K562 (cell line): ENCODE measurements around the gene ZFAND3. TPM values are rescaled to one million over a fixed set of nuclear protein-coding genes. Genes with fewer than 3 reads are reported as not detected.

Source experiments
- ATAC-seq: fragments of 200-7000 bp; cut with Tn5 transposase; 3 replicates; pipeline ENCODE4 v1.9.1; 2020; ENCODE audit warnings: moderate library complexity
- BruUV-seq: library from RNA; stranded (reverse); fragments of 400-500 nt; replicated peaks from 2 replicates; lab custom pipeline; 2021; lab: Mats Ljungman, UMichigan
- CTCF ChIA-PET: fragments of 300-600 bp; formaldehyde crosslinking; extraction: SDS; loops from one replicate; lab custom pipeline; 2021; ENCODE audit warnings: low intra/inter-chr PET ratio; lab: Yijun Ruan, JAX
- POLR2A ChIA-PET: fragments of 300-600, 350-650 bp; sonication (Branson Sonifier 250); formaldehyde crosslinking; extraction: SDS; loops from one replicate; lab custom pipeline; 2021; ENCODE audit warnings: antibody characterized with exemption, inconsistent platforms; lab: Yijun Ruan, JAX
- DNase-seq, 4 experiments: peaks; one replicate each; pipeline versions ENCODE4 v3.0.0 to v3.0.0-alpha.2; 2011 to 2018; ENCODE audit warnings: low spot score in 3 of 4, mixed read lengths in 3 of 4; ENCODE audit errors: extremely low read depth in 1 of 4
- FAIRE-seq: peaks from 2 replicates; lab custom pipeline; 2011; peaks lifted over from hg19 to GRCh38; lab: Jason Lieb, UNC
- H2AFZ ChIP-seq: 2 replicates; pipeline ENCODE4 v1.6.0; 2011; ENCODE audit warnings: low read depth, low read length, control low read depth, inconsistent platforms
- H3K27ac ChIP-seq: fragments of 200-600 bp; 3 replicates; pipeline ENCODE4 v1.8.0; 2011; ENCODE audit warnings: low read depth, mild to moderate bottlenecking, control low read depth, inconsistent platforms, low read length, moderate library complexity, mixed read lengths; ENCODE audit errors: extremely low read depth
- H3K27me3 ChIP-seq, 2 experiments: fragments of 300-600 bp in 1 of 2; 2 replicates in 1 of 2; 3 replicates in 1 of 2; pipeline versions ENCODE4 v1.6.0 to v1.8.0; 2011; ENCODE audit warnings: inconsistent platforms in 2 of 2, low read length in 2 of 2, mild to moderate bottlenecking in 1 of 2, mixed read lengths in 1 of 2, moderate library complexity in 1 of 2; ENCODE audit not compliant: control insufficient read depth in 2 of 2, insufficient read depth in 2 of 2
- H3K36me3 ChIP-seq: fragments of 300-600 bp; 3 replicates; pipeline ENCODE4 v1.8.0; 2011; ENCODE audit warnings: mild to moderate bottlenecking, low read length, inconsistent platforms; ENCODE audit not compliant: control insufficient read depth, insufficient read depth
- H3K4me1 ChIP-seq, 2 experiments: fragments of 200-600 bp in 1 of 2; replicated peaks in 1 of 2; 2 replicates in 1 of 2; 3 replicates in 1 of 2; pipeline versions ENCODE4 v1.5.1 to v1.8.0; 2011; ENCODE audit warnings: inconsistent platforms in 2 of 2, low read length in 2 of 2, mild to moderate bottlenecking in 1 of 2, mixed read lengths in 1 of 2, moderate library complexity in 1 of 2; ENCODE audit not compliant: control insufficient read depth in 2 of 2, insufficient read depth in 2 of 2
- H3K4me2 ChIP-seq: 2 replicates; pipeline ENCODE4 v1.6.1; 2011; ENCODE audit warnings: low read length, control low read depth, inconsistent platforms, mixed read lengths; ENCODE audit not compliant: insufficient read depth
- H3K4me3 ChIP-seq: fragments of 200-600 bp; sonication (generic), shearing (Covaris generic); 2 replicates; pipeline ENCODE4 v1.5.1; 2016; ENCODE audit warnings: control low read depth, inconsistent platforms
- H3K79me2 ChIP-seq: fragments of 200-600 bp; 3 replicates; pipeline ENCODE4 v1.8.0; 2011; ENCODE audit warnings: low read length, inconsistent platforms; ENCODE audit not compliant: control insufficient read depth, insufficient read depth
- H3K9ac ChIP-seq, 2 experiments: 2 replicates each; pipeline versions ENCODE4 v1.6.0 to v1.6.1; 2011; ENCODE audit warnings: low read depth in 2 of 2, low read length in 2 of 2, control low read depth in 1 of 2, inconsistent platforms in 1 of 2, mild to moderate bottlenecking in 1 of 2, mixed read lengths in 1 of 2; ENCODE audit not compliant: insufficient read depth in 1 of 2
- H3K9me1 ChIP-seq: one replicate; pipeline ENCODE4 v1.6.0; 2011; ENCODE audit warnings: inconsistent platforms, mild to moderate bottlenecking, low read length, moderate library complexity; ENCODE audit not compliant: control insufficient read depth, insufficient read depth
- H3K9me3 ChIP-seq: replicated peaks from 2 replicates; pipeline ENCODE4 v1.5.1; 2011; ENCODE audit warnings: low read depth, low read length, inconsistent platforms; ENCODE audit not compliant: control insufficient read depth, insufficient read depth
- H4K20me1 ChIP-seq: replicated peaks from 2 replicates; pipeline ENCODE4 v1.6.1; 2011; ENCODE audit warnings: low read length, inconsistent platforms, mixed read lengths; ENCODE audit not compliant: control insufficient read depth, insufficient read depth
- CREB1 ChIP-seq, 2 experiments: sonication (generic) in 1 of 2; formaldehyde crosslinking in 1 of 2; IDR thresholded peaks; 2 replicates each; pipeline versions ENCODE4 v1.6.1 to v1.8.0; 2012 to 2022; ENCODE audit warnings: inconsistent platforms in 1 of 2, mild to moderate bottlenecking in 1 of 2, missing genetic modification reagents in 1 of 2, moderate library complexity in 1 of 2
- GTF2E2 ChIP-seq: fragments of 200-800 bp; sonication (Bioruptor generic); IDR thresholded peaks from 2 replicates; pipeline ENCODE4 v1.6.1; 2016; ENCODE audit warnings: missing genetic modification characterization, missing compliant biosample characterization
- HDGF ChIP-seq: fragments of 450-650 bp; IDR thresholded peaks from 2 replicates; pipeline ENCODE4 v1.6.1; 2016
- HOXB6 ChIP-seq: fragments of 250-450 bp; sonication (Bioruptor Pico); IDR thresholded peaks from 2 replicates; pipeline ENCODE4 v1.5.1; 2022; ENCODE audit warnings: mild to moderate bottlenecking, borderline replicate concordance
- MAFK ChIP-seq: IDR thresholded peaks from 2 replicates; pipeline ENCODE4 v1.6.1; 2011; ENCODE audit warnings: low read length, improper control_type of control experiment
- NR1H2 ChIP-seq: sonication (generic); formaldehyde crosslinking; IDR thresholded peaks from 2 replicates; pipeline ENCODE4 v1.4.0; 2020; ENCODE audit warnings: mild to moderate bottlenecking, missing genetic modification reagents
- NR2C1 ChIP-seq, 2 experiments: fragments of 450-650 bp; IDR thresholded peaks; 2 replicates each; pipeline ENCODE4 v1.6.1; 2017; ENCODE audit warnings: mild to moderate bottlenecking in 2 of 2, antibody characterized with exemption in 1 of 2, inconsistent platforms in 1 of 2, missing compliant biosample characterization in 1 of 2, missing genetic modification characterization in 1 of 2
- NR3C1 ChIP-seq: sonication (generic); formaldehyde crosslinking; IDR thresholded peaks from 2 replicates; pipeline ENCODE4 v1.8.1; 2022; ENCODE audit warnings: missing genetic modification reagents
- RFX7 ChIP-seq: fragments of 250-450 bp; sonication (Bioruptor Pico); IDR thresholded peaks from 2 replicates; pipeline ENCODE4 v1.5.1; 2021; ENCODE audit warnings: mild to moderate bottlenecking
- SAFB ChIP-seq: fragments of 200-400 bp; formaldehyde crosslinking; IDR thresholded peaks from 2 replicates; pipeline ENCODE4 v1.6.1; 2017; ENCODE audit warnings: low read depth, low read length, borderline replicate concordance
- SMARCE1 ChIP-seq: fragments of 450-650 bp; IDR thresholded peaks from 2 replicates; pipeline ENCODE4 v1.7.1; 2016; ENCODE audit warnings: mild to moderate bottlenecking
- SP2 ChIP-seq: IDR thresholded peaks from 2 replicates; pipeline ENCODE4 v1.6.1; 2011; ENCODE audit warnings: mild to moderate bottlenecking, low read depth, low read length, moderate library complexity; ENCODE audit not compliant: poor library complexity, severe bottlenecking; ENCODE audit errors: extremely low read depth
- TAF15 ChIP-seq: fragments of 200-400 bp; formaldehyde crosslinking; IDR thresholded peaks from 2 replicates; pipeline ENCODE4 v1.6.1; 2017; ENCODE audit warnings: mild to moderate bottlenecking, low read depth, low read length, moderate library complexity
- U2AF1 ChIP-seq: fragments of 200-400 bp; formaldehyde crosslinking; optimal IDR thresholded peaks from 2 replicates; pipeline ENCODE3; 2017; ENCODE audit warnings: mild to moderate bottlenecking, low read depth, low read length, moderate library complexity
- ZNF830 ChIP-seq: fragments of 250-450 bp; sonication (Bioruptor Pico); IDR thresholded peaks from 2 replicates; pipeline ENCODE4 v1.5.0; 2021; ENCODE audit warnings: mild to moderate bottlenecking
- WGBS: fragments of 100-300 bp; shearing (Covaris generic); methylation state at CpG from one replicate; pipeline ENCODE4 v1.1.6; 2016; ENCODE audit warnings: low coverage, mixed read lengths; ENCODE audit not compliant: insufficient coverage; ENCODE audit errors: missing lambda C conversion rate; 5-methylcytosine and 5-hydroxymethylcytosine counted together
- in situ Hi-C: fragments of 300-500 bp; cut with MboI; formaldehyde crosslinking; loops from 4 replicates; pipeline ENCODE4 v1.15.0; 2018; ENCODE audit warnings: inconsistent platforms, mixed read lengths
- intact Hi-C: fragments of 100-400 bp; cut with micrococcal nuclease; formaldehyde crosslinking; loops from 2 replicates; pipeline ENCODE4 v1.14.2; 2022
- polyA plus RNA-seq, 8 experiments: library from polyadenylated mRNA; depleted of rRNA in 4 of 8; stranded (reverse) in 5 of 8; unstranded in 3 of 8; fragments of >200 nt; fragmentation: Nextera tagmentation in 2 of 8; fragmentation: Illumina TruSeq in 1 of 8; extraction: Ambion mirVana in 2 of 8; extraction: Trizol in 1 of 8; gene quantifications; 2 replicates each; pipeline versions ENCODE4 v1.2.1 to v1.2.3, GENCODE V29; 2011 to 2014; ENCODE audit warnings: inconsistent platforms in 1 of 8, missing spikeins in 1 of 8
- total RNA-seq, 7 experiments: library from RNA; depleted of rRNA in 6 of 7; stranded (reverse); fragments of >200 nt in 6 of 7; fragmentation: Illumina TruSeq in 2 of 7; extraction: Trizol in 2 of 7; gene quantifications; 2 replicates each; pipeline versions ENCODE4 v1.2.1 to v1.2.3, GENCODE V29; 2011 to 2021; ENCODE audit warnings: low replicate concordance in 1 of 7
- TF ChIP-seq, protein P1 (sequence below): fragments of 200-400 bp; formaldehyde crosslinking; IDR thresholded peaks from 2 replicates; pipeline ENCODE4 v1.6.1; 2017; ENCODE audit warnings: mild to moderate bottlenecking, low read depth, low read length, moderate library complexity
- TF ChIP-seq, protein P2 (sequence below): fragments of 250-450 bp; sonication (Bioruptor Pico); IDR thresholded peaks from 2 replicates; pipeline ENCODE4 v1.4.0; 2020; ENCODE audit warnings: mild to moderate bottlenecking, moderate library complexity
- TF ChIP-seq, protein P3 (sequence below): fragments of 250-450 bp; sonication (Bioruptor Pico); IDR thresholded peaks from 2 replicates; pipeline ENCODE4 v1.5.0; 2021; ENCODE audit warnings: mild to moderate bottlenecking, borderline replicate concordance

The ZFAND3 gene
- total and polyA plus RNA-seq, 9 of the 15 experiments (the other 6 are each of a cell fraction or from before 2014, with no cell fraction given), result 0.81 to 26.6 (median 11.8) TPM

DNA sequence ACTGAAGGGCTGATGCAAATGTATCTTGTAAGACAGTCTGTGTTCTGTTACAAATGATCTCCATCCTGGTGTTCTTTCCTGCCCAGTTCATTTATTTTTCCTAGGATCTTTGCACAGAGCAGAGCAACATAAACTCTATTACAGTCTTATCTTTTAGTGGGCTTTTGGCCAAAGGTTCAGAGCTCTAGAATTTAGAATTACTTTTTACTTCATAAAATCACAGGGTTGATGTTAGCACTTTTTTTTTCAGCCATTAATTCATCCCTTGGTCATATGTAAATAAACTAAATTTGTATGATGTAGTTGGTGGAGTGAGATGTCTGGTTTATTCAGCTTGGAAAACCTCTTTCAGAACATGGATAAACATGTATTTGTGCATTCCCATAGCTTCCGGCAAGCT is 181.9 kb downstream of the ZFAND3 start:
- FAIRE-seq (no peak), DNase-seq (no peak), ATAC-seq (no peak)
- ChIA-PET POLR2A (no interaction called here), CTCF (no interaction called here)
- BruUV-seq, result no TSS peak
- 92% methylated on average over 1 of the region's 1 CpG for whole genome bisulfite sequencing
- H3K9me1 ChIP-seq, result no peaks in the 10 kb centered on the region
- H3K27me3 ChIP-seq, result no peaks in the 10 kb centered on the region
- TF ChIP-seq SMARCE1 (no peak), NR1H2 (CRISPR knock-in tag) (no peak), NR2C1 (IDR thresholded peaks at IDR 0.05) (no peak), NR2C1 (tag; IDR thresholded peaks at IDR 0.05) (no peak), SP2 (no peak), U2AF1 (no peak), TAF15 (no peak), CREB1 (IDR thresholded peaks at IDR 0.05) (no peak), CREB1 (CRISPR knock-in tag; IDR thresholded peaks at IDR 0.05) (no peak), ZNF830 (CRISPR knock-in tag) (no peak), MAFK (no peak), HDGF (no peak), NR3C1 (no peak), GTF2E2 (tag) (no peak), SAFB (no peak), HOXB6 (CRISPR knock-in tag) (no peak), RFX7 (CRISPR knock-in tag) (no peak)
- TF ChIP-seq, protein P1, sequence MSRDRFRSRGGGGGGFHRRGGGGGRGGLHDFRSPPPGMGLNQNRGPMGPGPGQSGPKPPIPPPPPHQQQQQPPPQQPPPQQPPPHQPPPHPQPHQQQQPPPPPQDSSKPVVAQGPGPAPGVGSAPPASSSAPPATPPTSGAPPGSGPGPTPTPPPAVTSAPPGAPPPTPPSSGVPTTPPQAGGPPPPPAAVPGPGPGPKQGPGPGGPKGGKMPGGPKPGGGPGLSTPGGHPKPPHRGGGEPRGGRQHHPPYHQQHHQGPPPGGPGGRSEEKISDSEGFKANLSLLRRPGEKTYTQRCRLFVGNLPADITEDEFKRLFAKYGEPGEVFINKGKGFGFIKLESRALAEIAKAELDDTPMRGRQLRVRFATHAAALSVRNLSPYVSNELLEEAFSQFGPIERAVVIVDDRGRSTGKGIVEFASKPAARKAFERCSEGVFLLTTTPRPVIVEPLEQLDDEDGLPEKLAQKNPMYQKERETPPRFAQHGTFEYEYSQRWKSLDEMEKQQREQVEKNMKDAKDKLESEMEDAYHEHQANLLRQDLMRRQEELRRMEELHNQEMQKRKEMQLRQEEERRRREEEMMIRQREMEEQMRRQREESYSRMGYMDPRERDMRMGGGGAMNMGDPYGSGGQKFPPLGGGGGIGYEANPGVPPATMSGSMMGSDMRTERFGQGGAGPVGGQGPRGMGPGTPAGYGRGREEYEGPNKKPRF, result no peak
- TF ChIP-seq, protein P2, sequence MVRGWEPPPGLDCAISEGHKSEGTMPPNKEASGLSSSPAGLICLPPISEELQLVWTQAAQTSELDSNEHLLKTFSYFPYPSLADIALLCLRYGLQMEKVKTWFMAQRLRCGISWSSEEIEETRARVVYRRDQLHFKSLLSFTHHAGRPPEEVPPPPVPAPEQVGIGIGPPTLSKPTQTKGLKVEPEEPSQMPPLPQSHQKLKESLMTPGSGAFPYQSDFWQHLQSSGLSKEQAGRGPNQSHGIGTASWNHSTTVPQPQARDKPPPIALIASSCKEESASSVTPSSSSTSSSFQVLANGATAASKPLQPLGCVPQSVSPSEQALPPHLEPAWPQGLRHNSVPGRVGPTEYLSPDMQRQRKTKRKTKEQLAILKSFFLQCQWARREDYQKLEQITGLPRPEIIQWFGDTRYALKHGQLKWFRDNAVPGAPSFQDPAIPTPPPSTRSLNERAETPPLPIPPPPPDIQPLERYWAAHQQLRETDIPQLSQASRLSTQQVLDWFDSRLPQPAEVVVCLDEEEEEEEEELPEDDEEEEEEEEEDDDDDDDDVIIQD (CRISPR knock-in tag), result no peak
- TF ChIP-seq, protein P3, sequence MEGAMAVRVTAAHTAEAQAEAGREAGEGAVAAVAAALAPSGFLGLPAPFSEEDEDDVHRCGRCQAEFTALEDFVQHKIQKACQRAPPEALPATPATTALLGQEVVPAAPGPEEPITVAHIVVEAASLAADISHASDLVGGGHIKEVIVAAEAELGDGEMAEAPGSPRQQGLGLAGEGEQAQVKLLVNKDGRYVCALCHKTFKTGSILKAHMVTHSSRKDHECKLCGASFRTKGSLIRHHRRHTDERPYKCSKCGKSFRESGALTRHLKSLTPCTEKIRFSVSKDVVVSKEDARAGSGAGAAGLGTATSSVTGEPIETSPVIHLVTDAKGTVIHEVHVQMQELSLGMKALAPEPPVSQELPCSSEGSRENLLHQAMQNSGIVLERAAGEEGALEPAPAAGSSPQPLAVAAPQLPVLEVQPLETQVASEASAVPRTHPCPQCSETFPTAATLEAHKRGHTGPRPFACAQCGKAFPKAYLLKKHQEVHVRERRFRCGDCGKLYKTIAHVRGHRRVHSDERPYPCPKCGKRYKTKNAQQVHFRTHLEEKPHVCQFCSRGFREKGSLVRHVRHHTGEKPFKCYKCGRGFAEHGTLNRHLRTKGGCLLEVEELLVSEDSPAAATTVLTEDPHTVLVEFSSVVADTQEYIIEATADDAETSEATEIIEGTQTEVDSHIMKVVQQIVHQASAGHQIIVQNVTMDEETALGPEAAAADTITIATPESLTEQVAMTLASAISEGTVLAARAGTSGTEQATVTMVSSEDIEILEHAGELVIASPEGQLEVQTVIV (CRISPR knock-in tag), result no peak
- intact Hi-C loops, result no loop called here
- no peaks in the 10 kb centered on the region for H3K4me1 ChIP-seq
- H3K36me3 ChIP-seq, result no peaks in the 10 kb centered on the region
- 0 out of 2 replicates have a peak, but pooled peaks cover 6% of the 10 kb centered on the region for H4K20me1 ChIP-seq
- H3K9ac ChIP-seq, result no peak overlapping the region
- no peaks in the 10 kb centered on the region for H3K79me2 ChIP-seq
- H3K4me3 ChIP-seq, result no peak overlapping the region
- no peak overlapping the region for H3K27ac ChIP-seq
- in situ Hi-C loops, result no loop called here
- no peaks in the 10 kb centered on the region for H3K9me3 ChIP-seq
- H3K4me2 ChIP-seq, result no peak overlapping the region
- H2AFZ ChIP-seq, result no peak overlapping the region
